Measurements from ENCODE around the gene TNFRSF8.
"Not testable (repeated sequence)": the region's sequence is repeated elsewhere in the genome, so short reads cannot be mapped to it uniquely, and the experiment has no call there.

The TNFRSF8 gene

GRCh38 chr1:12090326-12090725 lies 27.2 kb downstream of the TNFRSF8 start:
- DNase-seq: no peak

- no peak for DNase-seq
These were observed 28.1 kb downstream of the TNFRSF8 start for GRCh38 chr1:12091191-12091590.

- DNase-seq: no peak
These were observed 31.1 kb downstream of the TNFRSF8 start for GRCh38 chr1:12094180-12094579.

DNA sequence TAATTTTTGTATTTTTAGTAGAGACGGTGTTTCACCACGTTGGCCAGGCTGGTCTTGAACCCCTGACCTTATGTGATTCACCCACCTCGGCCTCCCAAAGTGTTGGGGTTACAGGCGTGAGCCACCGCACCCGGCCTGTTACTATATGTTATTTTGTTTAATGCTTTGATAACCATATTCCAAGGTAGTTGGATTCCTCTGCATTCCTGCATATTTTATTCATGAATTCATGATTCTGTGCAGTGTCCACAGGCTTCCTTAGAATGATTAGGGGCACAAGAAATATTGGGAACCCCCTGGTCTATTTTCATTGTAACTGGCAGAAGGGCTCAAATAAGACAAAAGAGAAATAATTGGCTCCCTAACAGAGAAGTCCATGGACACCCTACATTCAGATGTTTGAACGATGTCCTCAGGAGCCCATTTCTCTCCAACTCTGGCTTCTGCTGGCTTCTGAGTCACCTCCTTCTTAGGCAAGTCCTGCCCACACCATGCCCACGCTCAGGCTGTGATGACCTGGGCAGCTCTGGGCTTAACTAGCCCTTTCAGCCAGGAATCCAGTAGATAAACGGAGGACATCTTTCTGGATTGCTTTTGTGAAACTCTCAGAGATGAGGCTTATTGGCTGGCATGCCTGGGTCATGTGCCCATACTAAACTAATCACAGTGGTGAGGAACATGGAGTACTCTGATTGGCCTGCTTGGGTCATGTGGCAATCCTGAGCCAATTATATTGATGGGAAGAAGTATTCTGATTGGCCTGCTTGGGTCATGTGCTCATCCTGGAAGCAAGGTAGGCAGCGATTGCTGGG lies 32.6 kb downstream of the TNFRSF8 start:
- no peak for DNase-seq

GRCh38 chr1:12096615-12097014 lies 33.5 kb downstream of the TNFRSF8 start:
- DNase-seq: no peak

DNA sequence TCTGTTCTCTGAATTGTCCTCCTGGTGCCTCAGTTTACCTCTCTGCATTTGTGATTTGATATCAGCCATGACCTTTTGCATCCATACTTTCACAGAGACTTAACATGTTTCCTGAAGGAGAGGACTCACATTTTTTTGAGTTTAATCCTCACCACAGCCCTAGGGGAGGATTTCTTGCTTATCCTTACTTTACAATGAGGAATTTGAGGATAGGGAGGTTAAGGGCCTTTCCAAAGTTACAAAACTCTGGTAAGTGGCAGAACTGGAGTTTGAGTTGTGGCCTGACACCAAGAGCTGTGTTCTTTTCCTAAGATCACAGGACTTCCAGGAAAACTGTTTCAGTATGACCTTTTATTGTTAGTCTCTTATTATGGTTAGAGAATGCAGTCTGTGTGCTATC lies 34.2 kb downstream of the TNFRSF8 start:
- no peak for DNase-seq

- DNase-seq: no peak
These were observed 35.7 kb downstream of the TNFRSF8 start for GRCh38 chr1:12098786-12099185.

- DNase-seq: no peak
These were observed 36.5 kb downstream of the TNFRSF8 start for GRCh38 chr1:12099610-12100009.

DNA sequence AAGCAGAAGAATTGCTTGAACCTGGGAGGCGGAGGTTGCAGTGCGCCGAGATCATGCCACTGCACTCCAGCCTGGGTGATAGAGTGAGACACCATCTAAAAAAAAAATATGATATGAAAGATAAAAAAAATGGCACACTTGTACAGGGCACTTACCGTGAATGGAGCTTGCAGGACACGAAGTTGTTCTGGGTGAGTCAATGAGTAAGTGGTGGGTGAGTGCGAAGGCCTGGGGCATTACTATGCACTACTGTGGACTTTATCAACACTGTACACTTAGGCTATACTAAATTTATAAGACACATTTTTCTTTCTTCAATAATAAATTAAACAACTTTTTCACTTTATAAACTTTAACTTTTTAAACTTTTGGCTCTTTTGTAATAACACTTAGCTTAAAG lies 37.0 kb downstream of the TNFRSF8 start:
- DNase-seq: no peak

DNA sequence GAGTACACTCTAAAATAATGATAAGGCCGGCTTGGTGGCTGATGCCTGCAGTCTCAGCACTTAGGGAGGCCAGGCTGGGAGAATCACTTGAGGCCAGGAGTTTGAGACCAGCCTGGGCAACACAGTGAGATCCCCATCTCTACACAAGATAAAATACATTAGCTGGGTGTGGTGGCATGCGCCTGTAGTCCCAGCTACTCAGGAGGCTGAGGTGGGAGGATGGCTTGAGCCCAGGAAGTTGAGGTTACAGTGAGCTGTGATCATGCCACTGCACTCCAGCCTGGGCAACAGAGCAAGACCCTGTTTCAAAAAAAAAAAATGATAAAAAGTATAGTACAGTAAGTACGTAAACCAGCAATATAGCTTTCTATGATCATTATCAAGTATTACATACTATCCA lies 38.0 kb downstream of the TNFRSF8 start:
- DNase-seq: not testable (repeated sequence)

- no peak for DNase-seq
These were observed 39.0 kb downstream of the TNFRSF8 start for GRCh38 chr1:12102066-12102465.

DNA sequence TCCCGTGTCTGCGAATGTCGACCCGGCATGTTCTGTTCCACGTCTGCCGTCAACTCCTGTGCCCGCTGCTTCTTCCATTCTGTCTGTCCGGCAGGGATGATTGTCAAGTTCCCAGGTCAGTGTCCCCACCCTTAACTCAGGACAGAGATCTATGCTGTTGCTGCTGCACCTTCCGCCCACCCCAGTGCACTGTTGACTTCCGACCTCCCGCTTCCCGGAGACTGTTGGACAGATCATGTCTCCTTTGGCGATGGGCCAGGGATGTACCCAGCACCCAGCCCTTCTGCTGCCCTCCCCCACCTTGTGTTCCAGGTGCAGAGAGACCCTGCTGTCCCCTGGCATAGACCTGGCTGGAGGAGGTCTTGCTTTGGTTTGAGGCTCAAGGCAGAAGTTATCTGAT lies 41.3 kb downstream of the TNFRSF8 start:
- DNase-seq: no peak

DNA sequence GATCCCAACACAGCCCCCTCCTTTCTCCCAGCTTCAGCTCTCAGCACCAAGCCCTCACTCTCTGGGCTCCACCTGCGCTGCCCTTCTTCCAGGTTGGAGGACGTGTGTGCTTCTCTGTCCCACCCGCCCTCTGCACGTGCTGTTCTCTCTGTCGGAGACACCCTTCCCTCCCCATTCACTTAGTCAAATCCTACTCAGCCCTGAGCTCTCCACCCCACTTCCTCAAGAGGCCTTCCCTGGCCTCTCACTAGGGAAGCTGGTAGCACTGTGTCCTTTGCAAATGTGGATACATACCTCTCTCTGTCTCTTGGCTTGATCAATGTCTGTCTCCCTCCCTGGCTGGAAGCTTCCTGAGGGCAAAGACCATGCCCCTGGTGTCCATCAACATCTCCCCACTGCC lies 43.0 kb downstream of the TNFRSF8 start:
- no peak for DNase-seq

DNA sequence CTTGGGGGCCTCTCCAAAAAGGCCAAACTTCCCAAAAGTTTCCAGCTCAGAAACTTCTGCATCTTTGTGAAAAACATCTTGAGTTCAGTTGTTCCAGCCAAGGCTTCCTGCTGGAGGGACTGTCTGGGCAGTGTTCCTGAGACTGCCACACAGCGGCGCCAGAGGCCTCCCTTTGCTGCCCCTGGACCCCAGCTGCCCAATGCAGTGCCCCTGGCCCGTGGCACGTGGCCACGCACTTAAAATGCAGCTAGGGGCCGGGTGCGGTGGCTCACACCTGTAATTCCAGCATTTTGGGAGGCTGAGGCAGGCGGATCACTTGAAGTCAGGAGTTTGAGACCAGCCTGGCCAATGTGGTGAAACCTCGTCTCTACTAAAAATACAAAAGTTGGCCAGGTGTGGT lies 43.8 kb downstream of the TNFRSF8 start:
- DNase-seq: not testable (repeated sequence)

DNA sequence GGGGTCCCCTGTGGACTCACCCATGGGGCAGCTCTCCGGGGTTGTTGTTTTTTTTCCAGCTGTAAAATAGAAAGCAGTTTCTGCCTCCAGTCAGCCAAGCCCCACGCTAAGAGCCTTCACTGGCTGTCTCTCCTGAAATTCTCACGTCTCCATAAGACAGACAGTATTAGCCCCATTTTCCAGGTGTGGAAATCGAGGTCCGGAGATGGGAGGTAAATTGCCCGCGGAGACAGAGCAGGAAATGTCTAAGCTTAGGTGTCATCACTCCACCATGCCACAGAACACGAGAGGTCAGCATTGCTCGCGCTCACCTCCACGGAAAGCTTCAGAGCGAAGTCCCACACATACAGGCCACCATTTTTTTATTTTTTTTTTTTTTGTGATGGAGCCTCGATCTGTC lies 44.6 kb downstream of the TNFRSF8 start:
- DNase-seq: no peak

GRCh38 chr1:12109901-12110300 lies 46.8 kb downstream of the TNFRSF8 start:
- no peak for DNase-seq

DNA sequence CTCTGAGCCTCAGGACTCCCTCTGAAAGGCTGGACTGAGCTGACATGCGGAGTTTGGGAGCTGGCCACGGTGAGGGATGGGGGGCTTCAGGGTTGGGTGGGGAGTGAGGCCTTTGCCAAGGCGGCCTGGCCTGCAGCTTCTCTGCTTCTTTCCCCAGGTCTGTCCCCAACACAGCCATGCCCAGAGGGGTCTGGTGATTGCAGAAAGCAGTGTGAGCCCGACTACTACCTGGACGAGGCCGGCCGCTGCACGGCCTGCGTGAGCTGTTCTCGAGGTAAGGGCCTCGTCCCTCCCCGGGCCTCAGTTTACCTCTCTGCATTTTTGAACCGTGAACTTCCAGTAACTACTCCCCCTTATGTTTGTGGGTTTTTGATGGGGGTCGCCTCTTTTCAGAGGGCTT lies 48.6 kb downstream of the TNFRSF8 start:
- DNase-seq: no peak

GRCh38 chr1:12112711-12113161 lies 49.6 kb downstream of the TNFRSF8 start:
- no peak for DNase-seq

DNA sequence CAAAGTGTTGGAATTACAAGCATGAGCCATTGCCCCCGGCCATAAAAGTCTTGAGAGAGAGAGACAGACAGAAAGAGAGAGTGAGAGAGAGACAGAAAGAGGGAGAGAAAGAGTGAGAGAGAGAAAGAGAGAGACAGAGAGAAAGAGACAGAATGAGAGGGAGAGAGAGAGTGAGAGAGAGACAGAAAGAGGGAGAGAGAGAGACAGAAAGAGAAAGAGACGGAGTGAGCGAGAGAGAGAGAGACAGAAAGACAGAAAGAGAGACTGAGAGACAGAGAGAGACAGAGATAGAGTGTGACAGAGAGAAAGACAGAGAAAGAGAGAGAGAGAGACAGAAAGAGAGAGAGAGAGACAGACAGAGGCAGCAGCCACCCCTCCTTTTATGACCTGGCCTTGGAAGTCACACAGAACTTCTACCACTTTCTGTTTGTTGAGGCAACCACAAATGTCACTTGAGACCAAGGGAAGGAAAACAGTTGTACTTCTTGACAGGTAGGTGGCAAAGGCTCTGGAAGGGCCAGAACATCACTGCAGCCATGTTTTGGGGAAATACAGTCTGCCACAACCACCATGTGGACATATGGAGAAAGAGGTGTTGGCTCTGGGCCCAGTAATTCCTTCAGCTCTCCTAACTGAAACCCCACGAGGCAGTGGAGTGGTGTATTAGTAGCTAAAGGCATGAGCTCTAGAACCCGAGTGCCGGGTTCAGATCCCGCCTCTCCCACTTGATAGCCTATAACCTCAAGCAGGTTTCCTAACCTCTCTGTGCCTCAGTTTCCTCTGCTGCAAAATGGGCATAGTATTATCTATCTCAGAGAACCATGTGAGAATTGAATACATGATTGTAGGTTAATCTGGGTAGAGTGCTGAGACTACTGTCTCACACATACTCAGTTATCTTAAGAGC lies 50.6 kb downstream of the TNFRSF8 start:
- DNase-seq: no peak

GRCh38 chr1:12114340-12114683 lies 51.2 kb downstream of the TNFRSF8 start:
- no peak for DNase-seq

GRCh38 chr1:12114916-12115315 lies 51.8 kb downstream of the TNFRSF8 start:
- DNase-seq: no peak

- DNase-seq: no peak
These were observed 58.3 kb downstream of the TNFRSF8 start for GRCh38 chr1:12121212-12122003.

DNA sequence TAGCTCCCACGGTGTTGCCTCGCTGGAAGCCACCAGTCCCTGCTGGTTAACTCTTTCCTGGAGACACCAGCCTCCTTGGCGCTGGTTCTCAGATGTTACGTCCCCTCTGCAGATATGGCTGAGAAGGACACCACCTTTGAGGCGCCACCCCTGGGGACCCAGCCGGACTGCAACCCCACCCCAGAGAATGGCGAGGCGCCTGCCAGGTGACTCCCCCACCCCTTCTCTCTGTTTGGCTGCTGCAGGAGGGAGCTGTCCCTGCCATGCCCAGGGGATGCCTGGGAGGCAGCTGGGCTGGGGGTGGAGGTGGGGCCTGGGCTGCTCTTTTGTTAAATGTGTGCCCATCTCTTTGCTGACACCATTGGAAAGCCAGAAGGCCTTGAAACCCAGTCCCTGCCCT lies 60.1 kb downstream of the TNFRSF8 start:
- no peak for DNase-seq
